HG03565 (cell line): ENCODE data around the gene NSUN7.
"Not testable (repeated sequence)": the region's sequence is repeated elsewhere in the genome, so short reads cannot be mapped to it uniquely, and the experiment has no call there.

Experiments used
- ATAC-seq: cut with Tn5 transposase; IDR thresholded peaks from one replicate; pipeline ENCODE4 v1.9.1; 2021; ENCODE audit warnings: mild to moderate bottlenecking, moderate library complexity; ENCODE audit not compliant: unreplicated experiment

Gene NSUN7

DNA sequence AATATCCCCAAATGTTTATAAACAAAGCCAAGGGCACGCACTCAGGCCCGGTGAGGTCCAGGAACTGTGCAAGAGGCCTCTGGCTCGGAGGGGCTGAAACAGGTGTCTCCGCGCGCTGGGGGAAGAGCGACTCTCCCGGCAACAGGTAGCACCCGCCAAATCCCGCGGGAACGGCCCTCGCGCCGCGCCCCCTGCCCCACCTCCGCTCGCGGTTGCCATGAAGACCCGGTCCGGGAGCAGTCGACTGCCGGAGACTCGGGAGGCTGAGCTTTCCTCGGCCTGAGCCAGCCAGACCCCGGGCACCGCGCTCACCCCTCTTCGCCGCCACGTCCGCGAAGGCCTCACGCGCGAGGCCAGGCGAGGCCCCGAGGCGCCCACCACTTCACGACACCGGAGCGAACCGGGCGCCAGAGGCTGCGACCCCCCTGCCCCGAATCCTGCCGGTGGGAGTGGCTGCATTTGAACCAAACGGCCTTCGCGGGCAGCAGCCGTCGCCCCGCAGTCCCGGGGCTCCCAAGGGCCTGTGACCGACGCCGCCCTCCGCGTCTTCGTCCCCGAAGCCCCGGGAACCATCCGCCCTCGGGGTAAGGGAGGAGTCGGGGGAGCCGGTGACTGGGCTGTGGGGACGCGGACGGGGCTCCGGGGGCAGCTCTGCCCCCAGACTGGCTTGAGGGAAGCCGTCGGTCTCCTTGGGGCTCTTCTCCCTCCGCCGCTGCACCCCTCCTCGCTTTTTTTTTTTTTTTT lies at the start of gene NSUN7:
TSS of gene NSUN7 (plus strand) at position 239 of the 744 bp plus-strand sequence. CDS start 739 bp downstream, outside the sequence.
- no peak for ATAC-seq

DNA sequence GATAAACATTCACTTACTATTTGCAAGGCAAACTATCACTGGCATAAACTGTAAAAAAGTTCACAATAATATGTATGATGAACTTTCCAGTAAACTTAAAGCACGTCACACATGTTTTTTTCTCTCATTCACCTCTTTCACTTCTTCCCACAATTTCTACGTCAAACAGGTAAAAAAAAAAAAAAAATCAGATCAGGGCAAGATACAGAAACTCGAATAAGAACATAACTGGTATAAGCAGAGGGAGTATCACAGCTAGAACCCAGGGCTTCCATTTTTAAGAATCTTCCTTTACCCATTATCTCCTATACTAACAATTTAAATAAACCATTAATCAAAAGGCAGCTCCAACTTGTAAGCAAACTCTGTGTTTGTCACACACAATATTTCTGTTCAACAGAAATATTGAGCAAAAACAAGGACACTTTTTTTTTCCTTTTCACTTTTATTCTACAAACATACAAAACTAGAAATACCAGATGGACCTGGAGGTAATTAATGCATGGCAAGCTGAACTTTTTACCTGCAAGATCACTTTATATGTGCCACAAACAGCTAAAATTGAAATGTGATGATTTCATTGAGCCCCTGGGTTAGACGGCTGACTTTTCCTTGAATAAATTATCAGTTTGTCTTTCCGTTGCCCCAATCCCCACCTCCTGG lies 47.5 kb upstream of the NSUN7 start:
- ATAC-seq, result no peak

DNA sequence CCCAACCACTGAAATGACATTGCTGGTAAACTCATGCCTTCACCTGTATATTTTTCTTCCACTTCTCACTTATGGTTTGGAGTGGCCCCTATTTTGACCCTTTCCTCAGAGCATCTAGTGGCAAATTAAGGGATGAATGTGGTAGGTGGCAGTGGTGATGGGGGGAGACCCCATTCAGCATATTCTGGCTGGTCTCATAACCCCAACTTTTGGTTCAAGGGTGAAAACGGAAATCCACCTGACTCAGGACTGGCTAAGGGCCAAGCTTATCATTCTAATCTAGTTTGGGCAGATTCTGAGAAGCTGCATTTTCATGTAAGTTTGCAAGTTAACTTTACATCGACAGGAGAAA lies 47.0 kb upstream of the NSUN7 start:
- no peak for ATAC-seq

GRCh38 chr4:40704073-40704472 lies 45.7 kb upstream of the NSUN7 start:
- ATAC-seq, result no peak

- ATAC-seq, result no peak
Measured at GRCh38 chr4:40710484-40711254, 39.1 kb upstream of the NSUN7 start.

- not testable (repeated sequence) for ATAC-seq
Measured at GRCh38 chr4:40713001-40713400, 36.8 kb upstream of the NSUN7 start.

- ATAC-seq, result no peak
Measured at GRCh38 chr4:40713798-40714197, 36.0 kb upstream of the NSUN7 start.

GRCh38 chr4:40718586-40718985 lies 31.2 kb upstream of the NSUN7 start:
- no peak for ATAC-seq

GRCh38 chr4:40719008-40719623 lies 30.6 kb upstream of the NSUN7 start:
- peak; percentile 52 for ATAC-seq

DNA sequence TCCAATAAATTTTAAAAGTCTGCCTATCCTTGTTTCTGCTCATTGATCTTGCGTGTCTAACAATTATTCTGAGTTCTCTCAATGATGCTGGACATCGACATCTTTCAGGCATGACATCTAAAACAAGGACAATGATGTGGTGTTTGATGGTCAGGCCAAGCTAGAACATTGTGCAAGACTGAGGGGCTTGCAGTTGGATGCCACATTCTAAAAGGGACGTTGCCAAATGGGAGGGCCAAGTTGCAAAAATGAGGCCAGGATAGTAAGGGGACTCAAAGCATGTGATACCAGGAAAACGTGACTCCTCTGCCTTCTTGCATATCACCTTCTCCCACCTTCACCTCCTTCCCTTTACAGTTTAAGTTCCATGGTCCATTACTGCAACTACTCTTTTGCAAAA lies 29.4 kb upstream of the NSUN7 start:
- ATAC-seq, result no peak

- ATAC-seq, result no peak
Measured at GRCh38 chr4:40720916-40721315, 28.8 kb upstream of the NSUN7 start.

DNA sequence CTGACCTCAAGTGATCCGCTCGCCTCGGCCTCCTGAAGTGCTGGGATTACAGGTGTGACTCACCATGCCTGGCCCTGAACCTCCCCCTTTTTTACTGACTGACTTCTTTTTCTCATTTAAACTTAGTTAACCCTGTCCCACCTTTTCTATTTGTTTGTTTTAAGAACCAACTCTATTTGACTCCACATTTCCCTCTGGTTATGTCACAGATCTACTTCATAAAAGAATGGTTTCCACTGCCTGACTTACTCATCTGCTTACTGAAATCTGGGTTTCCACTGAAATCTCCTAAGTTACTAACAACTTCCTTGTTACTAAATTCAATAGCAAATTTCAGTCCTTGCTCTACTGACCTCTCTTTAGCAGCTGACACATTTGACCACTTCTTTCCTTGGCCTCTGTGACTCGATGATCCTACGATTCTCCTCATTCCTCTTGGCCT lies 28.0 kb upstream of the NSUN7 start:
- no peak for ATAC-seq

- ATAC-seq, result peak; percentile 77
Measured at GRCh38 chr4:40722576-40723161, 27.1 kb upstream of the NSUN7 start.

- no peak for ATAC-seq
Measured at GRCh38 chr4:40723728-40724127, 26.0 kb upstream of the NSUN7 start.

- ATAC-seq, result no peak
Measured at GRCh38 chr4:40728333-40728732, 21.4 kb upstream of the NSUN7 start.

DNA sequence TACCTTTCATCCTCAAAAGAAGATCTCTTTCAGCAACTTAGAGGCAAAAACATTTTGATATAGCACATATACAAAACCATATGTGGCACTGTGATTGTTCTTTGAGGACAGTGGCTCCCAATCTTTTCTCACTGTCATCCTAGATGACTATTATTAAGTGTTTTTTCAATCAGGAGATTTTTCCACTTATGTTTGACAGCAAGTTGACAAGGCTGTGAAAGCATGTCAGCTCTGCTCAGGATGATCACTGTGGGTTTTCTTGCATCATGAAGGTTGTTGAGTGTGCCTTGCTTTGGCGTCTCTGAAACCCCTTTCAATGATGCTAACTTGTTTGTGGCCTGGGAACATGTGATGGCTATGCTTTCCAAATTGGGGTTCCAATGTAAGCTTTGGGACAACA lies 20.2 kb upstream of the NSUN7 start:
- no peak for ATAC-seq

GRCh38 chr4:40730091-40730679 lies 19.6 kb upstream of the NSUN7 start:
- no peak for ATAC-seq

DNA sequence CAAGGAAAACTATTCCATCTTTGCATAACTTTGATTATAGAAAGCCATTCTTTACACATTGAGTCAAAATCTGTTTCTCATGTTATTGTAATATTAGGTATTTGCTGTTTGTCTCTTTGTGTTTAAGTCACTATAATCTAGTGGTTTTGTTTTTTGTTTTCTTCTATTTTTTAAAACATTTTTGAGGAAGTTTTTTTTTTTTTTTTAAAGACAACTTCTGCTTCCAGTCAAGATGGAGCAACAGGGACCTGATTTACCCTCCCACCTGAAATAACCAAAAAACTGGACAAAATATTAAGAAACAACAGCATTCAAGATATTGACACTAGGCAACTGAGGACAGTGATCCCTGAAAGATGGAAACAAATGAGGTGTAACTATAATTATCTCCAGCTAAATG lies 18.4 kb upstream of the NSUN7 start:
- no peak for ATAC-seq

GRCh38 chr4:40731792-40732245 lies 17.9 kb upstream of the NSUN7 start:
- ATAC-seq, result no peak

- no peak for ATAC-seq
Measured at GRCh38 chr4:40733752-40734151, 16.0 kb upstream of the NSUN7 start.
